GM13976 (cell line): ENCODE data around the gene SMIM41.
"Not testable (repeated sequence)": the region's sequence is repeated elsewhere in the genome, so short reads cannot be mapped to it uniquely, and the experiment has no call there.

ENCODE experiments used
- DNase-seq: peaks from one replicate; pipeline ENCODE4 v3.0.0; 2012; ENCODE audit warnings: low spot score
- in situ Hi-C: fragments of 300-500 bp; cut with MboI; formaldehyde crosslinking; loops from one replicate; pipeline ENCODE4 v1.12.0; 2022; ENCODE audit warnings: low sequenced_read_pairs, mixed read lengths, inconsistent platforms; ENCODE audit not compliant: unreplicated experiment
- TF ChIP-seq, protein P1 (sequence below): IDR thresholded peaks from 2 replicates; pipeline ENCODE4 v1.5.1; 2012; ENCODE audit warnings: borderline replicate concordance, mild to moderate bottlenecking; ENCODE audit not compliant: insufficient read depth; ENCODE audit errors: extremely low read depth, missing control alignments, control extremely low read depth

The SMIM41 gene

DNA sequence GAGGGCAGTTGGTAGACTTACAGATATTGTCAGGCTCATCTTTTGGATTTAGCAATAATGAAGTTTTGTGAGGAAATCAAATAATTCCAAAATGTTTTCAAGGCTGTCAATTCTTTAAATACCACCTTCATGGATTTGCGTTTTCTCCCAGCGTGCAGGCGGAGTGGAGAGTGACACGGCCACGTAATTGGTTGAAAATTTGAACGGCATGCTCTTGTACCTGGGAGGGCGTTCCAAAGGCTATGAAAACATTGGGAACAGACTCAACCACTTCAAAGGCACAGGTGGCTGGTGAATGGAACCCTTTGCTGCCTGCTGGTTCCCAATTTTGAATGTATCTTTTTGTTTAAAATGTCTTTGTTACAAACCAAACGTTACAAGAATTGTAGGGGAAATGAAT lies 12.4 kb downstream of the SMIM41 start:
- TF ChIP-seq, protein P1, sequence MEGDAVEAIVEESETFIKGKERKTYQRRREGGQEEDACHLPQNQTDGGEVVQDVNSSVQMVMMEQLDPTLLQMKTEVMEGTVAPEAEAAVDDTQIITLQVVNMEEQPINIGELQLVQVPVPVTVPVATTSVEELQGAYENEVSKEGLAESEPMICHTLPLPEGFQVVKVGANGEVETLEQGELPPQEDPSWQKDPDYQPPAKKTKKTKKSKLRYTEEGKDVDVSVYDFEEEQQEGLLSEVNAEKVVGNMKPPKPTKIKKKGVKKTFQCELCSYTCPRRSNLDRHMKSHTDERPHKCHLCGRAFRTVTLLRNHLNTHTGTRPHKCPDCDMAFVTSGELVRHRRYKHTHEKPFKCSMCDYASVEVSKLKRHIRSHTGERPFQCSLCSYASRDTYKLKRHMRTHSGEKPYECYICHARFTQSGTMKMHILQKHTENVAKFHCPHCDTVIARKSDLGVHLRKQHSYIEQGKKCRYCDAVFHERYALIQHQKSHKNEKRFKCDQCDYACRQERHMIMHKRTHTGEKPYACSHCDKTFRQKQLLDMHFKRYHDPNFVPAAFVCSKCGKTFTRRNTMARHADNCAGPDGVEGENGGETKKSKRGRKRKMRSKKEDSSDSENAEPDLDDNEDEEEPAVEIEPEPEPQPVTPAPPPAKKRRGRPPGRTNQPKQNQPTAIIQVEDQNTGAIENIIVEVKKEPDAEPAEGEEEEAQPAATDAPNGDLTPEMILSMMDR, result no peak
- DNase-seq, result no peak
- in situ Hi-C loops, result no loop called here

DNA sequence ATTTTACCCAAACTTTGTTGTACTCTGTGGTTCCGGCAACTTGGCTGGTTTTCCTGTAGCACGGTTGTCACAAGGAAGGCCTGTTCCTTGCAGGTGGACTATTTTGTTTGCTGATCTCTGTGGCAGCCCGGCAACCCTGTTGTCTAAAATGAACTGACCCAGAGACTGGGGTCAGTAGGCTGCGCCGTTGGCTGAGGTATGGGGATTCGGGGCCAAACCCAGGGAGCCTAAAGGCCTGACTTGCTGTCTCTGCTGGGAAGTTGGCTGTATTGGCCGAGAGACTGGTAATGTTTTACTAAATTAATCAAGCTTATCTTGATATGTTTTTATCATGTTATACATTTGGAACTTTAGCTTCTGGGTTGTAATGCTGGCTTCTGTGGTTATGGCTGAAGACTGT lies 13.8 kb downstream of the SMIM41 start:
- TF ChIP-seq, protein P1, result no peak
- in situ Hi-C loops, result no loop called here
- no peak for DNase-seq

DNA sequence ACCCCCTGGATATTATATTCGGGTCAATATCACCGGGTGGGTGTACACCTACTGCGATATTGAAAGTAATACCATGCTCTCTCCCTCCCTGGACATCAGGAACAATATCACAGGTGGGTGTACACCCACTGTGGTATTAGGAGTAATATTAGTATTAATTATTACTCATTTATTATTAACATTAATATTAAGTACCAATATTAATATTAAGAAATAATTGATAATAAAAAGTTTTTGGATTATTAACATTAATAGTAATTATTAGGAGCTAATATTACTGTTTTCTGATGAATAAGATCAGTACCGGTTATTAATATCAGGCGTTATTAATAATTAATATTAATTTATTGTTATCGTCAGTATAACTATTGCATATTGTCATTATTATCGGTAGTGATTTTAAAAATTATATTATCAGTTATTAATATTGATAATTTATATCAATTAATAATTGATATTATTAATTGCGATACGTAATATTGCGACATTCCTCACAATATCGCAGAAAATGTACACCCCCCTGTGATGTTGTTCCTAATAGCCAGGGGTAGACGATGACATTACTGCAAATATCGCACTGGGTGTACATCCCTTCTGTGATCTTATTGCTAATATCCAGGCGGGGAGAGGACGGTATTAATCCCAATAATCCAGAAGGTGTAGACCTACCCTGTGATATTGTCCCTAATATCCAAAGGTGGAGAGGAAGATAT lies 17.0 kb downstream of the SMIM41 start:
- TF ChIP-seq, protein P1, result no peak
- no peak for DNase-seq
- in situ Hi-C loops, result no loop called here

DNA sequence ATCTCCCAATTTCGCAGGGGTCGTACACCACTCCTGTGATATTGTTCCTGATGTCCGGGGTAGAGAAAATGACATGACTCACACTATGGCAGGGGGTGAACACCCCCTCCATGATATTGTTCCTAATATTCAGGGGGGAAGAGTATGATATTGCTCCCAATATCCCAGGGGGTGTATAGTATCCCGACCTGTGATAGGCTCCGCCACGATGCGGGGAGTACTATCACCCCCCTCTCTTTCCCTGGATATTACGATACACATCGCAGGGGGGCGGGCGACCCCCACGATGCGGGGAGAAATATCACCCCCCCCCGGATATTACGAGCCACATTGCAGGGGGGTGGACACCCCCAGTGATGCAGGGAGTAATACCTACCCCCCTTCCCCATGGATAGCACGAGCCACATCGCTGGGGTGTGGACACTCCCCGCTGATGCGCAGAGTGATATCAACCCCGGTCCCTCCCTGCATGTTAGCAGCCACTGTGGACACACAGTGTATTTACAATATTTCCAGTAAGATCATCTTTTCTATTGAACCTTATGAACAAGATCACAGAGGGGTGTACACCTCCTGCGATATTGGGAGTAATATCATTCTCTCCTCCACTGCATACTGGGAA lies 17.7 kb downstream of the SMIM41 start:
- no peak for DNase-seq
- in situ Hi-C loops, result no loop called here
- TF ChIP-seq, protein P1, result no peak

DNA sequence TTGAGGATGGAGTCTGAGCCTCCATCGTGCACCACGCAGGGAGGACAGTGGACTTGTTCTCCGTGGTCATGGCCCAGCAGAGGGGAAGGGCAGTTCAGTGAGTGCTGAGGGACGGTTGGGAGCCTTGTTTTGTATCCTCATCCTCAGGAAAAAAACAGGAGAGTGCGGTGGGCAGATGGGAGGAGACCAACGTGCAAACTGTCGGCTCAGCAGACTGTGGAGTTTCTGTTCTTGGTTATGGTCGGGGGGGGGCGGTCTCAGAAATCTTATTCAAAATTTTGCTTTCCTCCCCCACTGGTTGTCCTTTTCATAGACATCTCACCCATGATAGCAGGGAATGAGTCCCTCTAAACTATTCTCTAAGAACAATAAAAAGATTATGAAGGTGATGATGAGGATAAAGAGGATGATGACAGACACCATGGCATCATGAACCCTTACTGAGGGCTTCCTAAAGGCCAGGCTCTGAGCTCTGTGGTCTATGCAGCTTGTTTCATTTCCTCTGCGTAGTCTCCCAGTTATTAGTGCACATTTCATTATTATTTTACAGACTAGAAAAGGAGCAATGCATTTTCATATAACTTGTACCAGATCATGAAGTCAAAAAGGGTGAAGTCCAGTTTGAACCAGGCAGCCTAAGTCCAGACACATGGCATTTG lies 25.1 kb downstream of the SMIM41 start:
- in situ Hi-C loops, DNase-seq: not testable (repeated sequence)

DNA sequence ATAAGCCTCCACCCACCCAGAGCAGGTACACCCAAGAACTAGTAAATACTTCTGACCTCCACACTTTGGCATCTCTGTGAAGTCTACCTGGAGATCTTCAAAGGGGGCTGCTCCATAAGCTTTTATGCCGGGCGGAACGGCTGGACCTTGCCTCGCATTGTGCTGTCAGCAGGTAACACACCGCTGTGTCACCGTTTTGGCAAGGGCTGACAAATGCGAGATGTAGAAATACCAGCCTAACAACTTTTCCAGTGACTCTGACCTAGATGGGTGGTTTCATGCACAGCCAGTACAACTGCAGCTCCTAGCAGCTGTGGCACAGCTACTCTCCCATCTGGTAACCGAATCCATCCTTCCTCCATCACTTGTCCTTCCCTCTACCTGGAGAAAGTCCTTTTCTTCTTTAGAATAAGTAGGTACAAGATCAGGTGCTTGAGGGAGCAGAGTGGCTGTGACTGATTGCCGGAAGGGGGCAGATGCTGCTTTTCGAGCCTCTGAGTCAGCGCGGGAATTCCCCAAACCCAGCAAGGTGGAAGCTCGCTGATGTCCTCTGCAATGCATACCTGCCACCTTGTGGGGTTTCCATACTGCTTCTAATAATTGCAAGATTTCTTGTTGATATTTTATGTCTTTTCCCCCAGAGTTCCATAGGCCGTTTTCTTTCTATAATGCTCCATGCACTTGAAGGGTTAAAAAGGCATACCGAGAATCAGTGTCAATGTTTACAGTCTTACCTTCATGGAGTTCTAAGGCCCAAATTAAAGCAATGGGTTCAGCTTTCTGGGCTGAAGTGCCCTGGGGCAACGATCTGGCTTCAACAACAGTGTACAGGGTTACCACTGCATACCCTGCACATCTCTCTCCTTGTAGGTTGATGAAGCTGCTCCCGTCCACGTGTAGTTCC lies 37.0 kb downstream of the SMIM41 start:
- DNase-seq, result not testable (repeated sequence)
- TF ChIP-seq, protein P1, result peak; percentile 33
- in situ Hi-C loops, result loop anchor here (5.0 kb wide), 1 partner anchor 84 kb away; no protein-coding TSS in a partner anchor

DNA sequence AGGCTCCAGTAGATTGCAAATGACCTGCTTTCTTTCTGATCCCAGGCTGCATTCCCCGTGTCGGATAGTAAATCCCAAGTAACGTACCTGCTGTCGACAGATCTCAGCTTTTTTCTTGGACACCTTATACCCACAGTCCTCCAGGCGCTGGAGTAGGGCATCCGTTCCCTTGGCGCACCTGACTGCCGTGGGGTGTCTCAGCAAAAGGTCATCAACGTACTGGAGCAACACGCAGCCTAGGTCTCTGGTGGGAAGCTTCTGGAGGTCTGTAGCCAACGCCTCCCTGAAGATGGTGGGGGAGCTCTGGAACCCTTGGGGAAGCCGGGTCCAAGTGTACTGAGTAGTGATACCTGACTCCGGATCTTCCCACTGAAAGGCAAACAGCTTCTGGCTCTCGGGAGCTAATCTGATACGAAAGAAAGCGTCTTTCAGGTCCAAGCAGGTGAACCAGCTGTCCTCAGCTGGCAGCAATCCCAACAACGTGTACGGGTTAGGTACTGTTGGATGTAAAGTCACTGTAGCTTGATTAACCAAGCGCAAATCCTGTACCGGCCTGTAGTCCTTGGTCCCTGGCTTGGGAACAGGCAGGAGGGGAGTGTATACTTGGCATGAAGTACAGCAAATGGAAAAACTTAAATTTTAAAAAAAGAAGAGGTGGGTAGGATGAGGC lies 38.4 kb downstream of the SMIM41 start:
- DNase-seq, result not testable (repeated sequence)
- in situ Hi-C loops, result loop anchor here (5.0 kb wide), 1 partner anchor 86 kb away; no protein-coding TSS in a partner anchor
